ENCODE results near the gene SYAP1.

Gene SYAP1

GRCh38 chrX:16797358-16797757, 77.9 kb downstream of the SYAP1 start:
- Histone ChIP-seq H2AFZ (ENCODE audit: low read depth, low read length) (no peak overlapping the region), H3K4me3 (ENCODE audit: low read depth in 1 of 2, low read length in 2 of 2) (no peak overlapping the region), H3K79me2 (ENCODE audit: insufficient read depth, low read length) (peaks cover 65% of the 10 kb centered on the region), H3K4me1 (ENCODE audit: insufficient read depth, low read length) (no peaks in the 10 kb centered on the region), H3K36me3 (ENCODE audit: insufficient read depth, low read length) (peaks cover 22% of the 10 kb centered on the region), H3K4me2 (ENCODE audit: insufficient read depth, low read length) (no peak overlapping the region), H3K27ac (ENCODE audit: low read length) (no peak overlapping the region), H3K27me3 (ENCODE audit: insufficient read depth, low read length, poor library complexity) (no peaks in the 10 kb centered on the region), H3K9me3 (ENCODE audit: insufficient read depth, low read length, severe bottlenecking) (no peaks in the 10 kb centered on the region), H4K20me1 (ENCODE audit: insufficient read depth, low read length) (peaks cover 6% of the 10 kb centered on the region; the same call in 1 of the 2 replicates), H3K9ac (ENCODE audit: low read depth, low read length) (no peak overlapping the region)
- no peak for ATAC-seq (ENCODE audit: insufficient read depth, low read depth)
- DNase-seq = no peak
- TF ChIP-seq EZH2 (IDR thresholded peaks at IDR 0.05; ENCODE audit: borderline replicate concordance, low read depth, low read length, severe bottlenecking) (no peak), CTCF (IDR thresholded peaks at IDR 0.05; ENCODE audit: borderline replicate concordance, extremely low read depth, low read length, poor library complexity, severe bottlenecking) (no peak)

- H3K36me3 ChIP-seq (ENCODE audit: insufficient read depth, low read length) = peaks cover 23% of the 10 kb centered on the region
- H3K4me1 ChIP-seq (ENCODE audit: insufficient read depth, low read length) = no peaks in the 10 kb centered on the region
- DNase-seq (no peak), ATAC-seq (ENCODE audit: insufficient read depth, low read depth) (no peak)
- no peak overlapping the region for H3K9ac ChIP-seq (ENCODE audit: low read depth, low read length)
- H2AFZ ChIP-seq (ENCODE audit: low read depth, low read length) = no peak overlapping the region
- H3K27me3 ChIP-seq (ENCODE audit: insufficient read depth, low read length, poor library complexity) = no peaks in the 10 kb centered on the region
- no peaks in the 10 kb centered on the region for H3K9me3 ChIP-seq (ENCODE audit: insufficient read depth, low read length, severe bottlenecking)
- TF ChIP-seq CTCF (IDR thresholded peaks at IDR 0.05; ENCODE audit: borderline replicate concordance, extremely low read depth, low read length, poor library complexity, severe bottlenecking) (no peak), EZH2 (IDR thresholded peaks at IDR 0.05; ENCODE audit: borderline replicate concordance, low read depth, low read length, severe bottlenecking) (no peak)
- no peak overlapping the region for H3K4me3 ChIP-seq (ENCODE audit: low read depth in 1 of 2, low read length in 2 of 2)
- H3K27ac ChIP-seq (ENCODE audit: low read length) = no peak overlapping the region
- no peak overlapping the region for H3K4me2 ChIP-seq (ENCODE audit: insufficient read depth, low read length)
- peaks cover 6% of the 10 kb centered on the region; the same call in 1 of the 2 replicates for H4K20me1 ChIP-seq (ENCODE audit: insufficient read depth, low read length)
- peaks cover 68% of the 10 kb centered on the region for H3K79me2 ChIP-seq (ENCODE audit: insufficient read depth, low read length)
These were observed 78.4 kb downstream of the SYAP1 start for GRCh38 chrX:16797841-16798240.

GRCh38 chrX:16804923-16805464, 85.6 kb downstream of the SYAP1 start:
- Histone ChIP-seq H3K79me2 (ENCODE audit: insufficient read depth, low read length) (peaks cover 73% of the 10 kb centered on the region), H3K4me2 (ENCODE audit: insufficient read depth, low read length) (no peak overlapping the region), H3K4me1 (ENCODE audit: insufficient read depth, low read length) (no peaks in the 10 kb centered on the region), H3K4me3 (ENCODE audit: low read depth in 1 of 2, low read length in 2 of 2) (no peak overlapping the region), H3K27ac (ENCODE audit: low read length) (no peak overlapping the region), H3K27me3 (ENCODE audit: insufficient read depth, low read length, poor library complexity) (no peaks in the 10 kb centered on the region), H4K20me1 (ENCODE audit: insufficient read depth, low read length) (peaks cover 9% of the 10 kb centered on the region; the same call in 1 of the 2 replicates), H3K9me3 (ENCODE audit: insufficient read depth, low read length, severe bottlenecking) (no peaks in the 10 kb centered on the region), H3K9ac (ENCODE audit: low read depth, low read length) (no peak overlapping the region), H3K36me3 (ENCODE audit: insufficient read depth, low read length) (peaks cover 9% of the 10 kb centered on the region; the same call in 1 of the 2 replicates), H2AFZ (ENCODE audit: low read depth, low read length) (no peak overlapping the region)
- TF ChIP-seq CTCF (IDR thresholded peaks at IDR 0.05; ENCODE audit: borderline replicate concordance, extremely low read depth, low read length, poor library complexity, severe bottlenecking) (no peak), EZH2 (IDR thresholded peaks at IDR 0.05; ENCODE audit: borderline replicate concordance, low read depth, low read length, severe bottlenecking) (no peak)
- ATAC-seq (ENCODE audit: insufficient read depth, low read depth) (no peak), DNase-seq (no peak)
